ENCODE measurements around the gene ZMIZ1. TPM values are rescaled to one million over a fixed set of nuclear protein-coding genes. Genes with fewer than 3 reads are reported as not detected.

Gene ZMIZ1
- total RNA-seq, 4 donors from 2014 or later = 71.9 to 104 (median 79.5) TPM

DNA sequence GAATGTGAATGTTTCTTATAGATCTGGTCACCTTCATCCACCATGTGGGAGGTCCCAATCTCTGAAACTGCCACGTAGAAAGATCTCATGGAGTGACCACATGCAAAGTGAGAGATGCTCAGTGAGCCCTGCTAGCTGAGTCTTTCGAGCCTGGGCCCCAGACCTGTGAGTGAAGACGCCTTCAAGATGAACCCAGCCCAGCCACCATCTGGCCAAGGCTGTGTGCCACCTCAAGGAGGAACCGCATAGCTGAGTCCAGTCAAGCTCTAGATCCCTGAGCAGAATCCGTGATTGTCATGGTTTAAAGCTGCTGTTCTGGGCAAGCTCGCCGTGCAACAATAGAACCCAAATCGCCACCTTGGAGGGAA, 258.3 kb downstream of the ZMIZ1 start:
- Histone ChIP-seq H3K27ac (no peak overlapping the region), H3K4me3 (no peak overlapping the region), H3K36me3 (no peaks in the 10 kb centered on the region), H3K27me3 (no peaks in the 10 kb centered on the region), H3K4me1 (peaks cover 26% of the 10 kb centered on the region), H3K9me3 (no peaks in the 10 kb centered on the region)
- 91% methylated on average over 8 of the region's 8 CpGs for WGBS
- DNase-seq (ENCODE audit: low spot score in 2 of 2) = no peak
- TF ChIP-seq EP300 (IDR thresholded peaks at IDR 0.05) (no peak), POLR2AphosphoS5 (IDR thresholded peaks at IDR 0.05) (no peak), POLR2A (IDR thresholded peaks at IDR 0.05) (no peak)
- TF ChIP-seq, protein P1, sequence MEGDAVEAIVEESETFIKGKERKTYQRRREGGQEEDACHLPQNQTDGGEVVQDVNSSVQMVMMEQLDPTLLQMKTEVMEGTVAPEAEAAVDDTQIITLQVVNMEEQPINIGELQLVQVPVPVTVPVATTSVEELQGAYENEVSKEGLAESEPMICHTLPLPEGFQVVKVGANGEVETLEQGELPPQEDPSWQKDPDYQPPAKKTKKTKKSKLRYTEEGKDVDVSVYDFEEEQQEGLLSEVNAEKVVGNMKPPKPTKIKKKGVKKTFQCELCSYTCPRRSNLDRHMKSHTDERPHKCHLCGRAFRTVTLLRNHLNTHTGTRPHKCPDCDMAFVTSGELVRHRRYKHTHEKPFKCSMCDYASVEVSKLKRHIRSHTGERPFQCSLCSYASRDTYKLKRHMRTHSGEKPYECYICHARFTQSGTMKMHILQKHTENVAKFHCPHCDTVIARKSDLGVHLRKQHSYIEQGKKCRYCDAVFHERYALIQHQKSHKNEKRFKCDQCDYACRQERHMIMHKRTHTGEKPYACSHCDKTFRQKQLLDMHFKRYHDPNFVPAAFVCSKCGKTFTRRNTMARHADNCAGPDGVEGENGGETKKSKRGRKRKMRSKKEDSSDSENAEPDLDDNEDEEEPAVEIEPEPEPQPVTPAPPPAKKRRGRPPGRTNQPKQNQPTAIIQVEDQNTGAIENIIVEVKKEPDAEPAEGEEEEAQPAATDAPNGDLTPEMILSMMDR (IDR thresholded peaks at IDR 0.05) = no peak

GRCh38 chr10:79328147-79328701, 259.5 kb downstream of the ZMIZ1 start:
- no peak overlapping the region for H3K27ac ChIP-seq
- TF ChIP-seq POLR2AphosphoS5 (IDR thresholded peaks at IDR 0.05) (no peak), POLR2A (IDR thresholded peaks at IDR 0.05) (no peak), EP300 (IDR thresholded peaks at IDR 0.05) (no peak)
- TF ChIP-seq, protein P1 (IDR thresholded peaks at IDR 0.05) = no peak
- no peak for DNase-seq (ENCODE audit: low spot score in 2 of 2)
- no peaks in the 10 kb centered on the region for H3K36me3 ChIP-seq
- peaks cover 16% of the 10 kb centered on the region for H3K4me1 ChIP-seq
- H3K27me3 ChIP-seq = no peaks in the 10 kb centered on the region
- H3K9me3 ChIP-seq = no peaks in the 10 kb centered on the region
- WGBS = 93% methylated on average over 5 of the region's 6 CpGs
- H3K4me3 ChIP-seq = no peak overlapping the region

- H3K27ac ChIP-seq = no peak overlapping the region
- TF ChIP-seq EP300 (IDR thresholded peaks at IDR 0.05) = no peak
- TF ChIP-seq POLR2A (IDR thresholded peaks at IDR 0.05) = no peak
- TF ChIP-seq POLR2AphosphoS5 (IDR thresholded peaks at IDR 0.05) = no peak
- TF ChIP-seq, protein P1 (IDR thresholded peaks at IDR 0.05) = no peak
- 86% methylated on average over 10 of the region's 14 CpGs for WGBS
Observed at GRCh38 chr10:79328737-79329504, 260.2 kb downstream of the ZMIZ1 start.

GRCh38 chr10:79329529-79329928, 260.8 kb downstream of the ZMIZ1 start:
- no peak overlapping the region for H3K27ac ChIP-seq
- H3K4me3 ChIP-seq = no peak overlapping the region
- no peak for TF ChIP-seq EP300 (IDR thresholded peaks at IDR 0.05)
- TF ChIP-seq, protein P1 (IDR thresholded peaks at IDR 0.05) = no peak
- TF ChIP-seq POLR2AphosphoS5 (IDR thresholded peaks at IDR 0.05) = no peak
- no peak for TF ChIP-seq POLR2A (IDR thresholded peaks at IDR 0.05)
- H3K4me1 ChIP-seq = peaks cover 8% of the 10 kb centered on the region
- 96% methylated on average over 9 of the region's 9 CpGs for WGBS
- DNase-seq (ENCODE audit: low spot score in 2 of 2) = no peak
- H3K27me3 ChIP-seq = no peaks in the 10 kb centered on the region
- H3K36me3 ChIP-seq = no peaks in the 10 kb centered on the region
- H3K9me3 ChIP-seq = no peaks in the 10 kb centered on the region

More at GRCh38 chr10:79328737-79329504, 260.2 kb downstream of the ZMIZ1 start:
- no peak overlapping the region for H3K4me3 ChIP-seq
- H3K9me3 ChIP-seq = no peaks in the 10 kb centered on the region
- no peaks in the 10 kb centered on the region for H3K27me3 ChIP-seq
- H3K36me3 ChIP-seq = no peaks in the 10 kb centered on the region
- no peak for DNase-seq (ENCODE audit: low spot score in 2 of 2)
- peaks cover 9% of the 10 kb centered on the region for H3K4me1 ChIP-seq

GRCh38 chr10:79331226-79331625, 262.5 kb downstream of the ZMIZ1 start:
- H3K27me3 ChIP-seq = no peaks in the 10 kb centered on the region
- H3K4me1 ChIP-seq = peaks cover 8% of the 10 kb centered on the region
- H3K9me3 ChIP-seq = no peaks in the 10 kb centered on the region
- no peaks in the 10 kb centered on the region for H3K36me3 ChIP-seq
- DNase-seq (ENCODE audit: low spot score in 2 of 2) = no peak
- no peak for TF ChIP-seq POLR2AphosphoS5 (IDR thresholded peaks at IDR 0.05)
- H3K4me3 ChIP-seq = no peak overlapping the region
- H3K27ac ChIP-seq = no peak overlapping the region
- 83% methylated on average over 4 of the region's 5 CpGs for WGBS

Measured in suprapubic skin (tissue), 4 donors.